DOHH2 (cell line): ENCODE results near the gene SOBP.

Experiments
- H3F3A ChIP-seq: fragments of 200-600 bp; sonication (generic), shearing (Covaris generic); 2 replicates; pipeline ENCODE4 v1.6.0; 2016; ENCODE audit warnings: antibody characterized with exemption, mild to moderate bottlenecking; ENCODE audit not compliant: control insufficient read depth, insufficient read depth
- H3K27ac ChIP-seq: fragments of 200-600 bp; sonication (generic); 2 replicates; pipeline ENCODE4 v1.5.1; 2014; ENCODE audit warnings: low read depth, mild to moderate bottlenecking, low read length, moderate library complexity
- H3K27me3 ChIP-seq: fragments of 200-600 bp; sonication (generic); 2 replicates; pipeline ENCODE4 v1.6.1; 2014; ENCODE audit warnings: mild to moderate bottlenecking, low read length, mixed read lengths; ENCODE audit not compliant: control insufficient read depth
- H3K36me3 ChIP-seq: fragments of 200-600 bp; sonication (generic); 2 replicates; pipeline ENCODE4 v1.6.1; 2014; ENCODE audit warnings: mild to moderate bottlenecking, low read length, moderate library complexity, mixed read lengths; ENCODE audit not compliant: control insufficient read depth
- H3K4me1 ChIP-seq: fragments of 200-600 bp; sonication (generic); 2 replicates; pipeline ENCODE4 v1.6.1; 2014; ENCODE audit warnings: mild to moderate bottlenecking, low read length, mixed read lengths; ENCODE audit not compliant: control insufficient read depth
- H3K4me2 ChIP-seq: fragments of 200-600 bp; sonication (generic); 2 replicates; pipeline ENCODE4 v1.6.0; 2014; ENCODE audit warnings: mild to moderate bottlenecking, low read length, moderate library complexity
- H3K4me3 ChIP-seq: fragments of 200-600 bp; sonication (generic); 2 replicates; pipeline ENCODE4 v1.5.1; 2014; ENCODE audit warnings: mild to moderate bottlenecking, low read length, mixed read lengths
- H3K79me2 ChIP-seq: fragments of 200-600 bp; sonication (generic); 2 replicates; pipeline ENCODE4 v1.6.1; 2014; ENCODE audit warnings: mild to moderate bottlenecking, low read length, mixed read lengths; ENCODE audit not compliant: control insufficient read depth
- H3K9me2 ChIP-seq: fragments of 200-600 bp; sonication (generic); replicated peaks from 2 replicates; pipeline ENCODE4 v1.6.1; 2014; ENCODE audit warnings: mild to moderate bottlenecking, low read length, mixed read lengths; ENCODE audit not compliant: control insufficient read depth
- H3K9me3 ChIP-seq: fragments of 200-600 bp; sonication (generic); 2 replicates; pipeline ENCODE4 v1.6.1; 2014; ENCODE audit warnings: antibody characterized with exemption, low read length, mixed read lengths; ENCODE audit not compliant: control insufficient read depth, insufficient read depth
- H4K20me1 ChIP-seq: fragments of 200-600 bp; sonication (generic); 2 replicates; pipeline ENCODE4 v1.6.0; 2014; ENCODE audit warnings: low read depth, mild to moderate bottlenecking, antibody characterized with exemption, low read length, moderate library complexity; ENCODE audit not compliant: control insufficient read depth, insufficient read depth
- EZH2phosphoT487 ChIP-seq: fragments of 200-600 bp; sonication (generic); IDR thresholded peaks from 2 replicates; pipeline ENCODE4 v1.6.1; 2017; ENCODE audit warnings: borderline replicate concordance, mild to moderate bottlenecking, antibody characterized with exemption, low read length, moderate library complexity, mixed read lengths
- TF ChIP-seq, protein P1 (sequence below): fragments of 200-600 bp; sonication (generic); IDR thresholded peaks from one replicate; pipeline ENCODE4 v1.5.1; 2014; ENCODE audit warnings: antibody characterized with exemption, mild to moderate bottlenecking, low read depth, low read length; ENCODE audit not compliant: poor library complexity, severe bottlenecking

Gene SOBP

DNA sequence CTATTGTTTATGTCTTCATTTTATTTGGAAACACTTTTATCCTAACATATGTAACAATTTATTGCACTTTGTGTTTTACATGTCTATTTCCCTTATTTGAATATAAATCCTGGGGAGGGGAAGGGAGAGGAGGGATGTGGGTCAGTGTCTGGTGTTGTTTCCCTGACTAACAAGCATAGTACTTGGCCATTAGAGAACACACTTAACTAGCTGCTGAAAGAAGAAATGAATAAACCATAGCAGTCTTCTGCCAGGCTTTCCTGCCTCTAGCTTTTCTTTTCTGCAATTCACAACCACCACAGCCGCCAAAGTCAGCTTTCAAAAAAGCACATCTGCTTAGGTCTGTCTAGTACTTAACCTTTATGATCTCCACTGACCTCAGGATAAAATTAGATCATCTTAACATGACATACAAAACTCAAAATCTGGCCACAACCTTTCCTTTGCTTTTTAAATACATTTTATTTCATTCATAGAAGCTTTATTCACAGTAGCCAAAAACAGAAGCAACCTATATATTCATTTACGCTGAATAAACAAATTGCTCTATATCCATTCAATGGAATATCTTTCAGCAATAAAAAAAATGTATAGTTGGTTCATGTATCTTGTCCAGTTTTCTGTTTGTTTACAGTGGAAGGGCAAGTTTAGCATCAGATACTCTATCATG, 46.8 kb upstream of the SOBP start:
- Histone ChIP-seq H3K9me2 (no peaks in the 10 kb centered on the region), H3K4me2 (no peak overlapping the region), H3K9me3 (peaks cover 15% of the 10 kb centered on the region), H3K4me1 (no peaks in the 10 kb centered on the region), H3K27me3 (no peaks in the 10 kb centered on the region), H3K79me2 (peaks cover 15% of the 10 kb centered on the region), H4K20me1 (no peaks in the 10 kb centered on the region), H3K27ac (no peak overlapping the region), H3F3A (no peaks in the 10 kb centered on the region), H3K36me3 (no peaks in the 10 kb centered on the region; the same call in 1 of the 2 replicates), H3K4me3 (no peak overlapping the region)
- TF ChIP-seq, protein P1, sequence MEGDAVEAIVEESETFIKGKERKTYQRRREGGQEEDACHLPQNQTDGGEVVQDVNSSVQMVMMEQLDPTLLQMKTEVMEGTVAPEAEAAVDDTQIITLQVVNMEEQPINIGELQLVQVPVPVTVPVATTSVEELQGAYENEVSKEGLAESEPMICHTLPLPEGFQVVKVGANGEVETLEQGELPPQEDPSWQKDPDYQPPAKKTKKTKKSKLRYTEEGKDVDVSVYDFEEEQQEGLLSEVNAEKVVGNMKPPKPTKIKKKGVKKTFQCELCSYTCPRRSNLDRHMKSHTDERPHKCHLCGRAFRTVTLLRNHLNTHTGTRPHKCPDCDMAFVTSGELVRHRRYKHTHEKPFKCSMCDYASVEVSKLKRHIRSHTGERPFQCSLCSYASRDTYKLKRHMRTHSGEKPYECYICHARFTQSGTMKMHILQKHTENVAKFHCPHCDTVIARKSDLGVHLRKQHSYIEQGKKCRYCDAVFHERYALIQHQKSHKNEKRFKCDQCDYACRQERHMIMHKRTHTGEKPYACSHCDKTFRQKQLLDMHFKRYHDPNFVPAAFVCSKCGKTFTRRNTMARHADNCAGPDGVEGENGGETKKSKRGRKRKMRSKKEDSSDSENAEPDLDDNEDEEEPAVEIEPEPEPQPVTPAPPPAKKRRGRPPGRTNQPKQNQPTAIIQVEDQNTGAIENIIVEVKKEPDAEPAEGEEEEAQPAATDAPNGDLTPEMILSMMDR = no peak
- TF ChIP-seq EZH2phosphoT487 = no peak

DNA sequence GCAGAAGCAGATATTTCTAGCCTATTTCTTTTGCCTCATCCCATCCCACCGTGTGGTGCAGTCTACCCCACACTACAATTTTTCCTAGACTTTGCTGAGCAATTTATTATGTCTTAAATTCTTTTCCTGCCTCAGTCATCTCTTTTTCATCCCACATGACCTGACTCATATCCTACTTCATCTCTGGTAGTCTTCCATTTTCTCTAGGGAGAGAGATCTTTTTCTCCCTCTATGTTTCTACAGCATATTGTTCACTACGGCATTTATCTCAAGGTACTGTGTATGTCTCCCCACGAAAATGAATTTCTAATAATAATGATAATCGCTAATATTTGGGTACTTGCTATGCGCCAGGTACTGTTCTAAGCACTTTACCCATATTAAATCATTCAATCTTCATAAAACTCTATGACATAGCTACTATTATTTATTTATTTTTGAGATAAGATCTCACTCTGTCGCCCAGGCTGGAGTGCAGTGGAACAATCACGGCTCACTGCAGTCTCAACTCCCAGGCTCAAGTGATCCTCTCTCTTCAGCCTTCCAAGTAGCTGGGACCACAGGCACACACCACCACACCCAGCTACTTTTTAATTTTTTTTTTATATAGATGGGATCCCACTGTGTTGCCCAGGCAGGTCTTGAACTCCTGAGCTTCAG, 46.2 kb upstream of the SOBP start:
- H3K27me3 ChIP-seq = no peaks in the 10 kb centered on the region
- no peaks in the 10 kb centered on the region for H3K9me2 ChIP-seq
- H4K20me1 ChIP-seq = no peaks in the 10 kb centered on the region
- H3K79me2 ChIP-seq = peaks cover 15% of the 10 kb centered on the region
- H3K4me1 ChIP-seq = no peaks in the 10 kb centered on the region
- H3K9me3 ChIP-seq = peaks cover 20% of the 10 kb centered on the region
- TF ChIP-seq, protein P1 = no peak
- no peak for TF ChIP-seq EZH2phosphoT487
- H3K4me3 ChIP-seq = no peak overlapping the region
- no peak overlapping the region for H3K4me2 ChIP-seq
- no peak overlapping the region for H3K27ac ChIP-seq
- no peaks in the 10 kb centered on the region; the same call in 1 of the 2 replicates for H3K36me3 ChIP-seq
- no peaks in the 10 kb centered on the region for H3F3A ChIP-seq

DNA sequence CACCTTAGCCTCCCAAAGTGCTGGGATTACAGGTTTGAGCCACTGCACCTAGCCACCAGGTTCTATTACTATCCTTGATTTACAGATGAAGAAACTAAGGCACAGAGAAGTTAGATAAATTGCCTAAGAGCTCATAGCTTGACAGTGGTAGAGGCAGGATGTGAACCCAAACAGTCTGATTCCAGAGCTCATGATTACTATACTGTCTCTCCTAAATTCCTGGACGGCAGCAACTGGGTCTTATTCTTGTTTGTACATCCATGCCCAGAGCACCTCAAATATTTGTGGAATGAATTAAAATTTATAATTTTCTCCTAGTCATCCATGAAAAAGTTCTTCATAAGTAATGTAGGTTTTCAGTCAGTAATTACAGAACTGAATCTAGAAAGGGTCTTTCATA, 45.6 kb upstream of the SOBP start:
- H3K4me2 ChIP-seq = no peak overlapping the region

More for the DNA sequence above, 45.6 kb upstream of the SOBP start:
- Histone ChIP-seq H3K9me3 (peaks cover 24% of the 10 kb centered on the region), H3K9me2 (no peaks in the 10 kb centered on the region), H3K4me1 (no peaks in the 10 kb centered on the region), H3K27ac (no peak overlapping the region), H3K4me3 (no peak overlapping the region), H3K27me3 (no peaks in the 10 kb centered on the region), H3K36me3 (no peaks in the 10 kb centered on the region; the same call in 1 of the 2 replicates), H4K20me1 (no peaks in the 10 kb centered on the region), H3K79me2 (peaks cover 15% of the 10 kb centered on the region), H3F3A (no peaks in the 10 kb centered on the region)
- no peak for TF ChIP-seq EZH2phosphoT487
- TF ChIP-seq, protein P1 = no peak
